Astrocyte of the cerebellum (primary cell): ENCODE measurements around the gene CNR2.
"Not testable (repeated sequence)": the region's sequence is repeated elsewhere in the genome, so short reads cannot be mapped to it uniquely, and the experiment has no call there.

Source experiments
- DNase-seq: peaks from one replicate; pipeline ENCODE4 v3.0.0-alpha.2; 2011; ENCODE audit warnings: low read depth
- H3K4me3 ChIP-seq: 2 replicates; pipeline ENCODE4 v1.5.1; 2011; ENCODE audit warnings: mild to moderate bottlenecking, low read depth, low read length, moderate library complexity
- CTCF ChIP-seq: IDR thresholded peaks from 2 replicates; pipeline ENCODE4 v1.5.1; 2012; ENCODE audit warnings: low read length, low read depth, moderate library complexity, mild to moderate bottlenecking; ENCODE audit errors: missing control alignments
- in situ Hi-C: cut with HindIII; loops from 2 replicates; pipeline ENCODE4 v1.10.0; 2017; ENCODE audit warnings: low sequenced_read_pairs

CNR2 gene

DNA sequence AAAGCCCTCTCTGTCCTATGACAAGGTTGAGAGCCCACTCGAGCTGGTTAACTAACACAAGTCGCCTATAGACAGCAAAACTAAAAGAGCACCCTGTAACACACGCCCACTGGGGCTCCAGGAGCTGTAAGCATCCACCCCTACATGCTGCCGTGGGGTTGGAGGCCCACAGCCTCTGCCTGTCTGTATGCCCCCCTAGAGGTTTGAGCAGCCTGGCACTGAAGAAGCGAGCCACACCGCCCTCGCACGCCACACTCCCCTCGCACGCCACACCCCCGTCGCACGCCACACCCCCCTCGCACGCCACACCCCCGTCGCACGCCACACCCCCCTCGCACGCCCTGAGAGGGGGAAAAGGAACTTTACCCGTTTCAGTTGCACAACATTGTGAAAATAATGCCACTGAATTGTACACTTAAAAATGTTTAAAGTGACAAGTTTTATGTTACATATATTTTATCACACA is 74.7 kb downstream of the CNR2 start:
- no peak for TF ChIP-seq CTCF
- DNase-seq: no peak
- peak overlapping the region; percentile 25 for H3K4me3 ChIP-seq
- in situ Hi-C loops: no loop called here

DNA sequence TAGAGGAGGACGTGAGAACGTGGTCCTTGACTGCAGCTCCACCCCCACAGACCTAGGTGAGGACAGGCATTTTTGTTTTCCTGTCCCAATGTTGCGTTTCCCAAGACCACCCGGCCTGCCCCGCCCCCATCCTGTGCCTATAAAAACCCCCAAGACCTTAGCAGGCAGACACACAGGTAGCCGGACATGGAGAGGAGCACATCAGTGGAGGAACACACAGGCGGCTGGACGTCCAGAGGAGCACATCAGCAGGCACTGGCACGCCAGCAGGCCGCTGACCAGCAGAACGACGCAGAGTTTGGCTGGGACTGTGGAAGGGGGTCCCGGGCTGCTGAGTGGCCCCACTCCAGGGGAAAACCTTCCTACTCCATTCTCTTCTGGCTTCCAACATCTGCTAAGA is 75.3 kb downstream of the CNR2 start:
- in situ Hi-C loops: no loop called here
- no peak for TF ChIP-seq CTCF

DNA sequence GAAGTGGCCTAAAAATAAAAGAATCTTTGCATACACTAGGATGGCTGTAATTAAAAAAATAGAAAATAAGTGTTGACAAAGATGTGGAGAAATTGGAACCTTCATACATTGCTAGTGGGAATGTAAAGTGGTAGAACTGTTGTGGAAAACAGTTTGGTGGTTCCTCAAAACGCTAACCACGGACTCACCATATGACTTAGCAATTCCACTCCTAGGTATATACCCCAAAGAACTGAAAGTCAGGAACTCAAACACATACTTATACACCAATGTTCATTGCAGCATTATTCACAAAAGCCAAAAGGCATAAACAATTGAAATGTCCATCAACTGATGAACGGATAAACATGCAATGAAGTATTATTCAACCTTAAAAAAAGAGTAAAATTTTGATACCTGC is 77.1 kb downstream of the CNR2 start:
- in situ Hi-C loops: no loop called here
- TF ChIP-seq CTCF: no peak
- no peak overlapping the region for H3K4me3 ChIP-seq
- DNase-seq: no peak

More for the DNA sequence above, 75.3 kb downstream of the CNR2 start:
- no peak for DNase-seq
- no peak overlapping the region for H3K4me3 ChIP-seq

GRCh38 chr1:23834156-23834555 is 79.0 kb downstream of the CNR2 start:
- H3K4me3 ChIP-seq, DNase-seq, in situ Hi-C loops: not testable (repeated sequence)

DNA sequence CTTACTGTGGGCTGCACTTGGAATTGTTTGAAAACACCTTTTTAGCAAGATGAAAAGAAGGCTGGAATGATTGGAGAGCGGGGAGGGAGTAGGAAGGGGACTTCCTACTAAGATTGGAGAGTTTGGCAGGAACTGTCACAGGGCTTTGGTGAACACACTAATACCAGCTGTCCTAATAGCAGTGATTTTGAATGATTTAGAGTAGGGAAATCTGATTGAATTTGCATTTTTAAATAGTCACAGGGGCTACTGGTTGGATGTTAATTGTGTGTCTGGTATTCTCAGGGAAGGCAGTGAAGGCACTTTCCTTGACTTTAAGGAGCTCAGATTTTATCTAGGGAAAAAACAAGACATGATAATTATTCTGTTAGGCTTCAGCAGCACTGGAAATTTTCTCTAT is 85.4 kb downstream of the CNR2 start:
- no peak overlapping the region for H3K4me3 ChIP-seq
- in situ Hi-C loops: no loop called here
- DNase-seq: no peak
- no peak for TF ChIP-seq CTCF

GRCh38 chr1:23826590-23826989 is 86.6 kb downstream of the CNR2 start:
- DNase-seq, in situ Hi-C loops: not testable (repeated sequence)

GRCh38 chr1:23825762-23826522 is 87.2 kb downstream of the CNR2 start:
- no peak for DNase-seq
- TF ChIP-seq CTCF: no peak
- H3K4me3 ChIP-seq: peak overlapping the region; percentile 73
- in situ Hi-C loops: no loop called here

More at GRCh38 chr1:23826590-23826989, 86.6 kb downstream of the CNR2 start:
- H3K4me3 ChIP-seq: not testable (repeated sequence)
